H1 (cell line): Measurements from ENCODE around the gene NELL2. TPM values are rescaled to one million over a fixed set of nuclear protein-coding genes. Genes with fewer than 3 reads are reported as not detected.

Experiments
- CBX8 ChIP-seq: fragments of 300-800, 300-1000 bp; sonication (generic); IDR thresholded peaks from 2 replicates; pipeline ENCODE4 v1.7.1; 2016; ENCODE audit warnings: low read depth, low read length, borderline replicate concordance
- CHD7 ChIP-seq: fragments of 300-600 bp; sonication (generic); IDR thresholded peaks from 2 replicates; pipeline ENCODE4 v1.7.1; 2012; ENCODE audit warnings: low read length, moderate library complexity, mild to moderate bottlenecking, inconsistent platforms; ENCODE audit not compliant: insufficient replicate concordance
- KDM1A ChIP-seq: fragments of 200-600, 300-600 bp; sonication (generic); IDR thresholded peaks from 2 replicates; pipeline ENCODE4 v1.7.1; 2016; ENCODE audit warnings: mild to moderate bottlenecking, low read length, borderline replicate concordance
- SP4 ChIP-seq: IDR thresholded peaks from 2 replicates; pipeline ENCODE4 v1.6.1; 2012; ENCODE audit warnings: low read length, inconsistent platforms
- TAF7 ChIP-seq: optimal IDR thresholded peaks from 2 replicates; pipeline ENCODE3; 2011; ENCODE audit warnings: low read depth, mild to moderate bottlenecking, inconsistent platforms, low read length, moderate library complexity, borderline replicate concordance
- polyA plus RNA-seq, 7 experiments: library from polyadenylated mRNA; depleted of rRNA in 3 of 7; stranded (reverse) in 5 of 7; unstranded in 2 of 7; fragments of >200 nt in 5 of 7; fragments of 200-250 nt in 2 of 7; gene quantifications; 1 replicate in 5 of 7; 2 replicates in 1 of 7; 4 replicates in 1 of 7; pipeline versions ENCODE4 v1.2.1 to v1.2.3, GENCODE V29; 2011 to 2013; ENCODE audit warnings: missing spikeins in 2 of 7, mixed read lengths in 2 of 7
- total RNA-seq: library from RNA; stranded (reverse); fragmentation: NEBNext Ultra II Directional; extraction: Animal tissue kit (Norgen Biotek cat#: 25700); gene quantifications from 2 replicates; pipeline ENCODE4 v1.2.1, GENCODE V29; 2021

NELL2 gene
- total and polyA plus RNA-seq, 2 of the 8 experiments (the other 6 are each of a cell fraction or from before 2014, with no cell fraction given), result 54.2 to 56.8 TPM

- TF ChIP-seq CHD7, result no peak
- TF ChIP-seq SP4, result no peak
- 0 out of 2 replicates have a peak, but pooled peaks have one; percentile 4 for TF ChIP-seq KDM1A
- TF ChIP-seq TAF7, result no peak
- no peak for TF ChIP-seq CBX8
- TF ChIP-seq, all 59 proteins: peak for 4
Measured at GRCh38 chr12:44875417-44875953, 630 bp downstream of the NELL2 start (continued).
